Tibial nerve (tissue), 4 donors: ENCODE results near the gene TIMELESS. TPM values are rescaled to one million over a fixed set of nuclear protein-coding genes. Genes with fewer than 3 reads are reported as not detected.
A peak's percentile ranks its signal among the peaks of the same experiment; 100 is the strongest.
"Not testable (repeated sequence)": the region's sequence is repeated elsewhere in the genome, so short reads cannot be mapped to it uniquely, and the experiment has no call there.

Source experiments
- DNase-seq, 2 donors: peaks; one replicate each; pipeline ENCODE4 v3.0.0-alpha.2; 2019; ENCODE audit warnings: low spot score in 2 of 2
- H3K27ac ChIP-seq, 4 donors: fragments of 200-600 bp; sonication (generic) in 3 of 4; one replicate each; pipeline ENCODE4 v1.5.1; 2017 to 2019; ENCODE audit warnings: mild to moderate bottlenecking in 1 of 4
- H3K27me3 ChIP-seq, 2 donors: fragments of 200-600 bp; sonication (generic) in 1 of 2; one replicate each; pipeline versions ENCODE4 v1.5.1 to v1.6.0; 2017 to 2019
- H3K36me3 ChIP-seq, 3 donors: fragments of 200-600 bp; sonication (generic); one replicate each; pipeline ENCODE4 v1.5.1; 2018 to 2019
- H3K4me1 ChIP-seq, 4 donors: fragments of 200-600 bp; sonication (generic) in 3 of 4; one replicate each; pipeline ENCODE4 v1.5.1; 2017 to 2019
- H3K4me3 ChIP-seq, 4 donors: fragments of 200-600 bp; sonication (generic) in 3 of 4; one replicate each; pipeline ENCODE4 v1.5.1; 2017 to 2019; ENCODE audit warnings: mild to moderate bottlenecking in 1 of 4, moderate library complexity in 1 of 4
- H3K9me3 ChIP-seq, 4 donors: fragments of 200-600 bp; sonication (generic) in 3 of 4; one replicate each; pipeline ENCODE4 v1.5.1; 2017 to 2019
- EP300 ChIP-seq, 2 donors: sonication (generic); formaldehyde crosslinking; IDR thresholded peaks; one replicate each; pipeline ENCODE4 v1.6.1; 2017; ENCODE audit warnings: antibody characterized with exemption in 2 of 2, mild to moderate bottlenecking in 1 of 2
- POLR2A ChIP-seq, 2 donors: fragments of 450-650 bp; IDR thresholded peaks; one replicate each; pipeline ENCODE4 v1.6.1; 2017; ENCODE audit warnings: antibody characterized with exemption in 2 of 2, mild to moderate bottlenecking in 2 of 2, moderate library complexity in 2 of 2
- WGBS, 2 donors: methylation state at CpG; one replicate each; pipeline ENCODE4 v1.1.5; 2018; 5-methylcytosine and 5-hydroxymethylcytosine counted together
- total RNA-seq, 4 donors: library from RNA; depleted of rRNA; stranded (reverse); fragments of >200 nt; gene quantifications; one replicate each; pipeline ENCODE4 v1.1.0, GENCODE V29; 2016
- TF ChIP-seq, protein P1 (sequence below), 5 experiments: fragments of 200-600 bp in 3 of 5; fragments of 450-650 bp in 2 of 5; sonication (generic) in 3 of 5; IDR thresholded peaks; one replicate each; pipeline ENCODE4 v1.5.1; 2016 to 2019; ENCODE audit warnings: antibody characterized with exemption in 5 of 5, mild to moderate bottlenecking in 3 of 5, moderate library complexity in 2 of 5

Gene TIMELESS, protein sequence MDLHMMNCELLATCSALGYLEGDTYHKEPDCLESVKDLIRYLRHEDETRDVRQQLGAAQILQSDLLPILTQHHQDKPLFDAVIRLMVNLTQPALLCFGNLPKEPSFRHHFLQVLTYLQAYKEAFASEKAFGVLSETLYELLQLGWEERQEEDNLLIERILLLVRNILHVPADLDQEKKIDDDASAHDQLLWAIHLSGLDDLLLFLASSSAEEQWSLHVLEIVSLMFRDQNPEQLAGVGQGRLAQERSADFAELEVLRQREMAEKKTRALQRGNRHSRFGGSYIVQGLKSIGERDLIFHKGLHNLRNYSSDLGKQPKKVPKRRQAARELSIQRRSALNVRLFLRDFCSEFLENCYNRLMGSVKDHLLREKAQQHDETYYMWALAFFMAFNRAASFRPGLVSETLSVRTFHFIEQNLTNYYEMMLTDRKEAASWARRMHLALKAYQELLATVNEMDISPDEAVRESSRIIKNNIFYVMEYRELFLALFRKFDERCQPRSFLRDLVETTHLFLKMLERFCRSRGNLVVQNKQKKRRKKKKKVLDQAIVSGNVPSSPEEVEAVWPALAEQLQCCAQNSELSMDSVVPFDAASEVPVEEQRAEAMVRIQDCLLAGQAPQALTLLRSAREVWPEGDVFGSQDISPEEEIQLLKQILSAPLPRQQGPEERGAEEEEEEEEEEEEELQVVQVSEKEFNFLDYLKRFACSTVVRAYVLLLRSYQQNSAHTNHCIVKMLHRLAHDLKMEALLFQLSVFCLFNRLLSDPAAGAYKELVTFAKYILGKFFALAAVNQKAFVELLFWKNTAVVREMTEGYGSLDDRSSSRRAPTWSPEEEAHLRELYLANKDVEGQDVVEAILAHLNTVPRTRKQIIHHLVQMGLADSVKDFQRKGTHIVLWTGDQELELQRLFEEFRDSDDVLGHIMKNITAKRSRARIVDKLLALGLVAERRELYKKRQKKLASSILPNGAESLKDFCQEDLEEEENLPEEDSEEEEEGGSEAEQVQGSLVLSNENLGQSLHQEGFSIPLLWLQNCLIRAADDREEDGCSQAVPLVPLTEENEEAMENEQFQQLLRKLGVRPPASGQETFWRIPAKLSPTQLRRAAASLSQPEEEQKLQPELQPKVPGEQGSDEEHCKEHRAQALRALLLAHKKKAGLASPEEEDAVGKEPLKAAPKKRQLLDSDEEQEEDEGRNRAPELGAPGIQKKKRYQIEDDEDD
- 1 to 10 TPM; 3.6 to 5.1 (median 4.2) TPM for total RNA-seq

DNA sequence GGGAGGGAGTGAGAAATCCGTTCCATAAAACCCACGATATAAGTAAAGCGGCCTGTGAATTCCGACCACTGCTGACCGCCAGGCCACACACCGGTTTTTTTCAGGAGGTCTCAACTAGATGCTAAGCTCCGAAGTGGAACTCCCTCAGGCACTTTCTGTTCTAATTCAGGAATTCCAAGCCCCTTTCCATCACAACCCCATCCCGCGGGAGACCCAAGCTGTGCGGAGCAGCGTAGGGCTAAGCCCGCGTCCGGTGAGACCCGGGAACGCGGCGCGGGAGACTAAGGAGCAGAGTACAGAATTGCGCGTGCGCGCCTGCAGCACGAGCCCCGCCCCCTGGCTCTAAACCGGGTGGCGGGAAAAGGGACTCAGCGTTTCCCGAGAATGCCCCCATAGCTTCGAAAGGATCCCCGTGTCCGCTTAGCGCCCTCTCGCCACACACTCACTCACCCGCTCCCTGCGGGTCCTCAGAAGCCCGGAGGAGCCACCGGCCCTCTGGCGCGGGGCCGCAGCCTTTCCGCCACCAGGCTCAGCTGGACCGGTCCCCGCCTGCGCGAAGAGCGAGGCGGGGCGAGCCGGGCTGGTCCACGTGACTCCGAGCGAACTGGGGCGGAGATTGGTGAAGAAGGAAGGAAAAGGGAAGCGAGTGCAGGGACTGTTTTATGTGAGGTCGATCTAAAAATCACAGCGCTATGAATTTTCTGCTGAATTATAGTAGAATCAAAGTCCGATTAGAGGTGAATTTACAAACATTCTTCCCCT, at the start of gene TIMELESS:
Gene TIMELESS (minus strand): TSS at position 567 of the 762 bp plus-strand sequence. CDS start 15,256 bp downstream, outside the sequence.
- peak; percentile 75 to 85 for DNase-seq
- Histone ChIP-seq H3K9me3 (no peaks in the 10 kb centered on the region), H3K27ac (peak within 1 kb of the TSS; percentile 76 to 89 (median 82)), H3K4me3 (peak within 1 kb of the TSS; percentile 56 to 85 (median 60)), H3K27me3 (no peaks in the 10 kb centered on the region), H3K4me1 (peaks cover 0 to 8% (median 3%) of the 10 kb centered on the region in 4 donors), H3K36me3 (no peaks in the 10 kb centered on the region)
- TF ChIP-seq, protein P1, sequence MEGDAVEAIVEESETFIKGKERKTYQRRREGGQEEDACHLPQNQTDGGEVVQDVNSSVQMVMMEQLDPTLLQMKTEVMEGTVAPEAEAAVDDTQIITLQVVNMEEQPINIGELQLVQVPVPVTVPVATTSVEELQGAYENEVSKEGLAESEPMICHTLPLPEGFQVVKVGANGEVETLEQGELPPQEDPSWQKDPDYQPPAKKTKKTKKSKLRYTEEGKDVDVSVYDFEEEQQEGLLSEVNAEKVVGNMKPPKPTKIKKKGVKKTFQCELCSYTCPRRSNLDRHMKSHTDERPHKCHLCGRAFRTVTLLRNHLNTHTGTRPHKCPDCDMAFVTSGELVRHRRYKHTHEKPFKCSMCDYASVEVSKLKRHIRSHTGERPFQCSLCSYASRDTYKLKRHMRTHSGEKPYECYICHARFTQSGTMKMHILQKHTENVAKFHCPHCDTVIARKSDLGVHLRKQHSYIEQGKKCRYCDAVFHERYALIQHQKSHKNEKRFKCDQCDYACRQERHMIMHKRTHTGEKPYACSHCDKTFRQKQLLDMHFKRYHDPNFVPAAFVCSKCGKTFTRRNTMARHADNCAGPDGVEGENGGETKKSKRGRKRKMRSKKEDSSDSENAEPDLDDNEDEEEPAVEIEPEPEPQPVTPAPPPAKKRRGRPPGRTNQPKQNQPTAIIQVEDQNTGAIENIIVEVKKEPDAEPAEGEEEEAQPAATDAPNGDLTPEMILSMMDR (IDR thresholded peaks at IDR 0.05) = peak in 2 of 5 experiments; percentile 59 to 60
- TF ChIP-seq POLR2A (IDR thresholded peaks at IDR 0.05) (peak in 1 of 2 donors; percentile 67), EP300 (IDR thresholded peaks at IDR 0.05) (peak; percentile 81 to 85)
- WGBS, 2 donors = 0 to 1% methylated on average over 34 to 58 of the region's 58 CpGs

DNA sequence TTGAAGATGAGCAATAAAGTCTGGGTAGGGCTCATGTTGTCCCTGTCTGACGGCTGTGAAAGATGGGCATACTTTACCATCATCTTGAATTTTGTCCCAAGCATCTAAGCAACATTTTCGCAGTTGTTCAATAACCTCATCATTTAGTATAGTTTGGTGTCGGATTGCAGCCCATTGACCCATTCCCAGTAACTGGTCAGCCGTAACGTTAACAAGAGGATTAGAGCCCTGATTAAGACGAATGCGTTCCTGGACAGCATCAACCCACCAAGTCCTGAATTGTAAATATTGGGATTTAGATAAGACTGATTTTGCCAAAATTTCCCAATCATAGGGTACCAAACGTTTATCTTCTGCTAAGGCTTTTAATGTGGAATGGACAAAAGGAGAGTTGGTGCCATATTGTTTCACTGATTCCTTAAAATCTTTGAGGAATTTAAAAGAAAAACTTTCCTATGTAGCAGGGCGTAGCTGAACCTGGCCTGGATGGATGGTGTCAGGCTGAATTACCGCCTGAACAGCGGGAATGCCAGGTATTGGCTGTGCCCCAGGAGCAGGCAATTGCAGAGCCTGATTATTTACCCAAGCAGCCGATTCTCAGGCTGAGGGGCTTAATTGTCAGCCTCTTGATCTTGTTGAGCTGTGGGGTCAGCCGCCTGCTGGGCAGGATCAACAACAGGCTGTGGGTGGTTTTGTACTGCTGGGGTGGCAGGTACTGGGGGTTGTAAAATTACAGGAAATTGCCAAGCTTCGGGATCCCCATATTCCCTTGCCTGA, 49.1 kb upstream of the TIMELESS start:
- H3K27ac ChIP-seq, DNase-seq, H3K4me1 ChIP-seq, H3K36me3 ChIP-seq, H3K27me3 ChIP-seq, H3K9me3 ChIP-seq, H3K4me3 ChIP-seq: not testable (repeated sequence)
- WGBS, 2 donors = 78 to 84% methylated on average over 14 of the region's 14 CpGs

DNA sequence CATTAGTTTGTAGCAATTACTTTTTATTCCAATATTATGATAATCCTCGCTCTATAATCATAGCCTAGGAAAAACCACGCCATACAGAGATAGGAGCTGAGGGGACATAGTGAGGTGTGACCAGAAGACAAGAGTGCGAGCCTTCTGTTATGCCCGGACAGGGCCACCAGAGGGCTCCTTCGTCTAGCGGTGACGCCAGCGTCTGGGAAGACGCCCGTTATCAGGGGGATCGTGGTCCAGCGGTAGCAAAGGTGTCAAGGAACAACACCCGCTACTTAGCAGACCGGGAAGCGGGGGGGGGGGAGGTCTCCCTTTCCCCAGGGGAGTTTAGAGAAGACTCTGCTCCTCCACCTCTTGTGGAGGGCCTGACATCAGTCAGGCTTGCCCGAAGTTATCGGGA, 47.5 kb upstream of the TIMELESS start:
- not testable (repeated sequence) for H3K27me3 ChIP-seq, H3K36me3 ChIP-seq, H3K4me1 ChIP-seq, H3K27ac ChIP-seq, H3K9me3 ChIP-seq
- DNase-seq = peak; percentile 44 to 70
- peak overlapping the region in 1 of 4 donors; percentile 7 for H3K4me3 ChIP-seq
- WGBS, 2 donors = 8 to 12% methylated on average over 15 to 17 of the region's 17 CpGs
- TF ChIP-seq, protein P1 (IDR thresholded peaks at IDR 0.05) = peak in 4 of 5 experiments; percentile 17 to 47 (median 31)

DNA sequence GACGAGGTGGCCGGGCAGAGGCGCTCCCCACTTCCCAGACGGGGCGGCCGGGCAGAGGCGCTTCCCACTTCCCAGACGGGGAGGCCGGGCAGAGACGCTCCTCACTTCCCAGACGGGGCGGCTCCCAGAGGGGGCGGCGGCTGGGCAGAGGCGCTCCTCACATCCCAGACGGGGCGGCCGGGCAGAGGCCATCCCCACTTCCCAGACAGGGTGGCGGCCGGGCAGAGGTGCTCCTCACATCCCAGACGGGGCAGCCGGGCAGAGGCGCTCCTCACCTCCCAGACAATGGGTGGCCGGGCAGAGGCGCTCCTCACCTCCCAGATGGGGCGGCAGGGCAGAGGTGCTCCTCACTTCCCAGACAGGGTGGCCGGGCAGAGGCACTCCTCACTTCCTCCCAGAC, 45.3 kb upstream of the TIMELESS start:
- H3K4me1 ChIP-seq, H3K9me3 ChIP-seq, H3K36me3 ChIP-seq, DNase-seq, H3K27ac ChIP-seq, H3K4me3 ChIP-seq: not testable (repeated sequence)
- peaks cover 0 to 20% of the 10 kb centered on the region in 2 donors for H3K27me3 ChIP-seq
- 84 to 88% methylated on average over 7 to 10 of the region's 27 CpGs for WGBS, 2 donors

DNA sequence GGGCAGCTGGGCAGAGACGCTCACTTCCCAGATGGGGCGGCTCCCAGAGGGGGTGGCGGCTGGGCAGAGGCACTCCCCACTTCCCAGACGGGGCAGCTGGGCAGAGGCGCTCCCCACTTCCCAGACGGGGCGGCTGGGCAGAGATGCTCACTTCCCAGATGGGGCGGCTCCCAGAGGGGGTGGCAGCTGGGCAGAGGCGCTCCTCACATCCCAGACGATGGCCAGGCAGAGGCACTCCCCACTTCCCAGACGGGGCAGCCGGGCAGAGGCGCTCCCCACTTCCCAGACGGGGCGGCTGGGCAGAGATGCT, 44.8 kb upstream of the TIMELESS start:
- not testable (repeated sequence) for H3K4me3 ChIP-seq, H3K9me3 ChIP-seq, H3K36me3 ChIP-seq, DNase-seq, H3K27ac ChIP-seq, H3K4me1 ChIP-seq
- H3K27me3 ChIP-seq = peaks cover 0 to 21% of the 10 kb centered on the region in 2 donors
- 93 to 95% methylated on average over 14 of the region's 15 CpGs for WGBS, 2 donors

DNA sequence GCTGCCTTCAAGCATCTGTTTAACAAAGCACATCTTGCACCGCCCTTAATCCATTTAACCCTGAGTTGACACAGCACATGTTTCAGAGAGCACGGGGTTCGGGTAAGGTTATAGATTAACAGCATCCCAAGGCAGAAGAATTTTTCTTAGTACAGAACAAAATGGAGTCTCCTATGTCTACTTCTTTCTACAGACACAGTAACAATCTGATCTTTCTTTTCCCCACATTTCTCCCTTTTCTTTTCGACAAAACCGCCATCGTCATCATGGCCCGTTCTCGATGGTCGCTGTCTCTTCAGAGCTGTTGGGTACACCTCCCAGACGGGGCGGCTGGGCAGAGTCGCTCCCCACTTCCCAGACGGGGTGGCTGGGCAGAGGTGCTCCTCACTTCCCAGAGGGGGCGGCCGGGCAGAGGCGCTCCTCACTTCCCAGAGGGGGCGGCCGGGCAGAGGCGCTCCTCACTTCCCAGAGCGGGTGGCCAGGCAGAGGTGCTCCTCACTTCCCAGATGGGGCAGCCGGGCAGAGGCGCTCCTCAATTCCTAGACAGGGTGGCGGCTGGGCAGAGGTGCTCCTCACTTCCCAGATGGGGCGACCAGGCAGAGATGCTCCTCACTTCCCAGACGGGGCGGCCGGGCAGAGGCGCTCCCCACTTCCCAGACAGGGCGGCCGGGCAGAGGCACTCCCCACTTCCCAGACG, 44.3 kb upstream of the TIMELESS start:
- H3K9me3 ChIP-seq, H3K4me3 ChIP-seq, H3K36me3 ChIP-seq, H3K27ac ChIP-seq, H3K4me1 ChIP-seq, DNase-seq: not testable (repeated sequence)
- H3K27me3 ChIP-seq = peaks cover 0 to 21% of the 10 kb centered on the region in 2 donors
- WGBS, 2 donors = 81 to 89% methylated on average over 19 to 22 of the region's 31 CpGs
